ENCODE measurements around the gene IL18RAP. TPM values are rescaled to one million over a fixed set of nuclear protein-coding genes. Genes with fewer than 3 reads are reported as not detected.

Gene IL18RAP
- total and polyA plus RNA-seq, 2 experiments from 2014 or later = 0.40 TPM; not detected in 1

- H3K4me2 ChIP-seq = no peak overlapping the region
- H3K36me3 ChIP-seq (replicated peaks; ENCODE audit: insufficient read depth, low read depth) = no peaks in the 10 kb centered on the region
- no peak for TF ChIP-seq CTCF (IDR thresholded peaks at IDR 0.05; ENCODE audit: poor library complexity)
- no peak for TF ChIP-seq EZH2 (IDR thresholded peaks at IDR 0.05; ENCODE audit: borderline replicate concordance)
- no peak for TF ChIP-seq EZH2phosphoT487 (IDR thresholded peaks at IDR 0.05; ENCODE audit: low read depth, severe bottlenecking, unreplicated experiment)
- H3K9me2 ChIP-seq (replicated peaks; ENCODE audit: insufficient read depth) = no peaks in the 10 kb centered on the region
- no peak for DNase-seq (ENCODE audit: low spot score)
- no peak overlapping the region for H3K4me3 ChIP-seq
- no peaks in the 10 kb centered on the region for H3K4me1 ChIP-seq (ENCODE audit: insufficient read depth)
- no peaks in the 10 kb centered on the region for H3K79me2 ChIP-seq
- no peak overlapping the region for H2AFZ ChIP-seq
- 95% methylated on average over 6 of the region's 6 CpGs for WGBS (ENCODE audit: low lambda C conversion rate, missing lambda C conversion rate)
- H3K9me3 ChIP-seq (ENCODE audit: low read depth) = no peaks in the 10 kb centered on the region
- H4K20me1 ChIP-seq (ENCODE audit: insufficient read depth, poor library complexity, severe bottlenecking) = no peaks in the 10 kb centered on the region
- no peak overlapping the region for H3K27ac ChIP-seq
- no peaks in the 10 kb centered on the region for H3K27me3 ChIP-seq
Measured at GRCh38 chr2:102483086-102483485, 60.1 kb downstream of the IL18RAP start.

- Histone ChIP-seq H3K4me1 (ENCODE audit: insufficient read depth) (no peaks in the 10 kb centered on the region), H3K4me3 (no peak overlapping the region), H3K9me3 (ENCODE audit: low read depth) (no peaks in the 10 kb centered on the region), H3K36me3 (replicated peaks; ENCODE audit: insufficient read depth, low read depth) (no peaks in the 10 kb centered on the region), H3K79me2 (no peaks in the 10 kb centered on the region), H3K4me2 (no peak overlapping the region), H2AFZ (no peak overlapping the region), H3K27ac (no peak overlapping the region), H3K9me2 (replicated peaks; ENCODE audit: insufficient read depth) (no peaks in the 10 kb centered on the region), H4K20me1 (ENCODE audit: insufficient read depth, poor library complexity, severe bottlenecking) (no peaks in the 10 kb centered on the region), H3K27me3 (no peaks in the 10 kb centered on the region)
- WGBS (ENCODE audit: low lambda C conversion rate, missing lambda C conversion rate) = 76% methylated on average over 6 of the region's 6 CpGs
- DNase-seq (ENCODE audit: low spot score) = no peak
- TF ChIP-seq EZH2phosphoT487 (IDR thresholded peaks at IDR 0.05; ENCODE audit: low read depth, severe bottlenecking, unreplicated experiment) (no peak), EZH2 (IDR thresholded peaks at IDR 0.05; ENCODE audit: borderline replicate concordance) (no peak), CTCF (IDR thresholded peaks at IDR 0.05; ENCODE audit: poor library complexity) (no peak)
Measured at GRCh38 chr2:102484310-102485061, 61.5 kb downstream of the IL18RAP start.

GRCh38 chr2:102485147-102485785 lies 62.3 kb downstream of the IL18RAP start:
- H4K20me1 ChIP-seq (ENCODE audit: insufficient read depth, poor library complexity, severe bottlenecking) = no peaks in the 10 kb centered on the region
- no peaks in the 10 kb centered on the region for H3K9me2 ChIP-seq (replicated peaks; ENCODE audit: insufficient read depth)
- no peak overlapping the region for H3K4me3 ChIP-seq
- H3K27ac ChIP-seq = no peak overlapping the region
- DNase-seq (ENCODE audit: low spot score) = no peak
- no peaks in the 10 kb centered on the region for H3K27me3 ChIP-seq
- WGBS (ENCODE audit: low lambda C conversion rate, missing lambda C conversion rate) = 90% methylated on average over 5 of the region's 5 CpGs
- TF ChIP-seq EZH2 (IDR thresholded peaks at IDR 0.05; ENCODE audit: borderline replicate concordance) = no peak
- TF ChIP-seq EZH2phosphoT487 (IDR thresholded peaks at IDR 0.05; ENCODE audit: low read depth, severe bottlenecking, unreplicated experiment) = no peak
- no peaks in the 10 kb centered on the region for H3K4me1 ChIP-seq (ENCODE audit: insufficient read depth)
- H3K9me3 ChIP-seq (ENCODE audit: low read depth) = no peaks in the 10 kb centered on the region
- H2AFZ ChIP-seq = no peak overlapping the region
- H3K36me3 ChIP-seq (replicated peaks; ENCODE audit: insufficient read depth, low read depth) = no peaks in the 10 kb centered on the region
- H3K79me2 ChIP-seq = no peaks in the 10 kb centered on the region
- no peak overlapping the region for H3K4me2 ChIP-seq
